Measurements from ENCODE around the gene PTPN7.

Gene PTPN7

DNA sequence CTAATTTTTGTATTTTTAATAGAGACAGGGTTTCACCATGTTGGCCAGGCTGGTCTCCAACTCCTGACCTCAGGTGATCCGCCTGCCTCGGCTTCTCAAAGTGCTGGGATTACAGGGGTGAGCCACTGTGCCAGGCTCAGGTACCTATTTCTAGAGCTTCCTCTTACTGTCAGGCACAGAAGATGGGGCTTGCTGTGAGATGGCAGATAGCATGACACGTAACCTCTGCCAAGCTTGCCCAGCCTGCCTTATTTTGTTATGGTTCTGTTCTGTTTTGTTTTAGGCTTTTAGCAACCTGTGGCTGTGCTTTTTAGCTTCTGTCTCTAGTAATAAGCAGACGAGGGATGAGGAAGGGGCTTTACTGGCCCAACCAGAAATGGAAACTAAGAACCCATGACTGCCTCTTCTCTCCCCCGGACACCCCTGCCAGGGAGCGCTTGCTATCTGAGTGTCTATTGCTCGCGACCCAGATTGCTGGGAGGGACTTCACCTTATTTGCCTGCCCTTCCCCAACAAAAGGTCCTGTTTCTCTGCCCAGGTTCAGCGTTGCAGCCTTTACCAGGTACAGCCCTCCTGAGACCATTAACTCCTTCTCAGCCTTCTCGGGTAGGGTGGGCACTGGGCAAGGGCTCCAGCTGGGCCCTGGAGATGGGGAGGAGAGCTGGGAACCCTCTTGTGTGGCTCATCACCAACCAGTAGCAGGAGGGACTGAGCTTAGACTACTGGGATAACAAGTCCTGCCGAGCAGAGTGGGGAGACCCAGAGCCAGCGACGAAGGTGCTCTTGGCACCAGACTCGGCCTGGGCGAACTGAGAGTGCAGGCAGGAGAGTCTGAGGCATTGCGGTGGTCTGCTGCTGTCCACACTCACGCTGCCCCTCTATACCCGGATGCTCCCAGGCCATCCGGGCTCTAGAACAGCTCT lies 19.7 kb upstream of the PTPN7 start:
- H3K27ac ChIP-seq, result no peak overlapping the region
- TF ChIP-seq, protein P1, sequence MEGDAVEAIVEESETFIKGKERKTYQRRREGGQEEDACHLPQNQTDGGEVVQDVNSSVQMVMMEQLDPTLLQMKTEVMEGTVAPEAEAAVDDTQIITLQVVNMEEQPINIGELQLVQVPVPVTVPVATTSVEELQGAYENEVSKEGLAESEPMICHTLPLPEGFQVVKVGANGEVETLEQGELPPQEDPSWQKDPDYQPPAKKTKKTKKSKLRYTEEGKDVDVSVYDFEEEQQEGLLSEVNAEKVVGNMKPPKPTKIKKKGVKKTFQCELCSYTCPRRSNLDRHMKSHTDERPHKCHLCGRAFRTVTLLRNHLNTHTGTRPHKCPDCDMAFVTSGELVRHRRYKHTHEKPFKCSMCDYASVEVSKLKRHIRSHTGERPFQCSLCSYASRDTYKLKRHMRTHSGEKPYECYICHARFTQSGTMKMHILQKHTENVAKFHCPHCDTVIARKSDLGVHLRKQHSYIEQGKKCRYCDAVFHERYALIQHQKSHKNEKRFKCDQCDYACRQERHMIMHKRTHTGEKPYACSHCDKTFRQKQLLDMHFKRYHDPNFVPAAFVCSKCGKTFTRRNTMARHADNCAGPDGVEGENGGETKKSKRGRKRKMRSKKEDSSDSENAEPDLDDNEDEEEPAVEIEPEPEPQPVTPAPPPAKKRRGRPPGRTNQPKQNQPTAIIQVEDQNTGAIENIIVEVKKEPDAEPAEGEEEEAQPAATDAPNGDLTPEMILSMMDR (conservative IDR thresholded peaks at IDR 0.05), result no peak
- no peak for TF ChIP-seq ZFX (IDR thresholded peaks at IDR 0.05)

DNA sequence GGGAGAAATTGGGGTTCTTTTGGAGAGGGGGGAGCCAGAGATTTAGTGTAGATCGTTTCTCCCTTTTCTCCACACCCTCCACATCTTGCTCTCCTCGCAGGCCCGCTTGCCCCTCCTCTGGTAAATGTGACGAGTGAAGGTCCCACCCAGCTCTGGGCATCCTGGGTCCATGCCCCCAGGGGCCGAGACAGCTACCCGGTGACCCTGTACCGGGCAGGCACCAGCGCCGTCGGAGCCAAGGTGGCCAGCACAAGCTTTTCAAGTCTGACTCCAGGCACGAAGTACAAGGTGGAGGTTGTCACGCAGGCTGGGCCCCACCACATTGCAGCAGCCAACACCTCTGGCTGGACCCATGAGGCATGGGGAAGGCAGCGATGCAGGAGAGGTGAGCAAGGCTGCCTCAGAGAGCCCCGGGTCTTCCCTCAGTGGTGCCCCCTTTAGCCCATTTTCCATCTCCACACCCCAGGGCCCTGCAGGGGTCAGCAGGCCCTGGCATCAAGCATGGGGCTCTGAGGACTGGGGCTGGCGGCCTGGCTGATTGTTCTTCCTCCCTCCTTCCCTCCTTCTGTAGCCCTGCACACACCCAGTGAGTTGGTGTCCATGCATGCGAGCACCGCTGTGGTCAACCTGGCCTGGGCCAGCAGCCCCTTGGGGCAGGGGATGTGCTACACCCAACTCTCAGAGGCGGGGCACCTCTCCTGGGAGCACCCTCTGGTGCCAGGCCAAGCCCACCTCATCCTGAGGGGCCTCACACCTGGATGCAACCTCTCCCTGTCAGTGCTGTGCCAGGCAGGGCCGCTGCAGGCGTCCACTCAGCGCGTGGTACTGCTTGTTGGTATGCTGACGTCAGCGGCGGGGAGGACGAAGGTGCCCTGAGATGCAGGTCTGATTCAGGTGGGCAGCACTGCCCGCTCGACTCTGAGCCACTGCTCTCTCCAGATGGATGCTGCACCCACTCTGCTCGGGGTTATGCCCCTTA lies 16.8 kb upstream of the PTPN7 start:
- TF ChIP-seq, protein P1 (conservative IDR thresholded peaks at IDR 0.05), result no peak
- no peak for TF ChIP-seq ZFX (IDR thresholded peaks at IDR 0.05)
- H3K27ac ChIP-seq, result no peak overlapping the region

DNA sequence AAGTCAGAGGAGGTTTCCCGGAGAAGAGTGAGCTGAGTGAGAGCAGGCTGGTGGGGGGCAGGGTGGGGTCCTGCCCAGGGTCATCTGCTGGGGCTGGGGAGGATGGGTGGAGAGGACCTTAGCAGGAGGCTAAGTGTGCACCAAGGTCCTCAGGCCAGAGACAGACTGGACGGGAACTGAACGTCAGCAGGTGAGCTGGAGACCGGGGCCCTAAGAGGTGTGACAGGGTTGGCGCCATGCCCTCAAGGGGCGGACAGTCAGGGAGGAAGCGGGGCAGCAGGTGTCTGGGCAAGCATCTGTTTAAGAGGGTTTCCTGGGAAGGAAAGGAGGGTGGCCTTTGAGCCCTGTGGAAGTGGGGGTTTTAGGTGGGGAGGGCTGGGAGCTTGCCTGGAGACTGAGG lies 13.6 kb upstream of the PTPN7 start:
- no peak overlapping the region for H3K27ac ChIP-seq
- TF ChIP-seq, protein P1 (conservative IDR thresholded peaks at IDR 0.05), result no peak
- no peak for TF ChIP-seq ZFX (IDR thresholded peaks at IDR 0.05)

DNA sequence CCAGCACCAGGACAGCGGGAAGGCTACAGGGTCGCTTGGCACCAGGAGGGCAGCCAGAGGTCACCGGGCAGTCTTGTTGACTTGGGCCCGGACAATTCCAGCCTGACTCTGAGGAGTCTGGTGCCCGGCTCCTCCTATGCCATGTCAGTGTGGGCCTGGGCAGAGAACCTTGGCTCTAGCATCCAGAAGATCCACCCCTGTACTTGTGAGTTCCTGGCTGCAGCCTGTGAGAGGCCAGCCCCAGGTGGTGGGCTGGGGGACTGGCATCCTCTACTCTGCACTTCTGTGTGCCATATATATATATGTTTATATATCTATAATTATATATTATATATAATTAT lies 11.6 kb upstream of the PTPN7 start:
- H3K27ac ChIP-seq, result no peak overlapping the region
- no peak for TF ChIP-seq ZFX (IDR thresholded peaks at IDR 0.05)

DNA sequence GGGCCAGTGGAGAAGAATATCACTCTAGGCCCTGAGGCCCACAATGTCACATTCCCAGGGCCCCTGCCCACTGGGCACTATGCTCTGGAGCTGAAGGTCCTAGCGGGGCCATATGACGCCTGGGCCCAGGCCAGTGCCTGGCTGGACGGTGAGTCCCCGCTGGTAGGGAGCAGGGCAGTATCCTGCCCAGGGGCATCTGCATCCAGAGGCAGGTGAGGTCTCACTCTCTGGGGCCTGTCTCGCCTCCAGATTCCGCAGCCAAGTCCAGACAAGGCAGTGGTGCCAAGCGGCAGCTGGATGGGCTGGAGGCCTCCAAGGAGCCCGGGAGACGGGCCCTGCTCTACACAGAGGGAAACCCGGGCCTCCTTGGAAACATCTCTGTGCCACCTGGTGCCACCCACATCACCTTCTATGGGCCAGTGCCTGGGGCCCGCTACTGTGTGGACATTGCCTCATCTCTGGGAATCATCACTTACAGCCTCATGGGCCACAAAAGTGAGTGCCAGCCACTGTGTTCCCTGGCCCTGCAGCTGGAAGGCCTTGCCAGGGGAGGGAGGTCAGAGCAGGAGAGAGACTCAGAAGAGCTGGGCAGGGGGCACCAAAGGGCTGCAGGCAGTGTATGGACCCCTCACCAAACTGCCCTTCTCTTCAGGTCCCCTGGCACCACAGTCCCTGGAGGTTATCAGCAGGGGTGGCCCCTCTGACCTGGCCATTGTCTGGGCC lies 11.1 kb upstream of the PTPN7 start:
- TF ChIP-seq ZFX (IDR thresholded peaks at IDR 0.05), result no peak
- H3K27ac ChIP-seq, result no peak overlapping the region

DNA sequence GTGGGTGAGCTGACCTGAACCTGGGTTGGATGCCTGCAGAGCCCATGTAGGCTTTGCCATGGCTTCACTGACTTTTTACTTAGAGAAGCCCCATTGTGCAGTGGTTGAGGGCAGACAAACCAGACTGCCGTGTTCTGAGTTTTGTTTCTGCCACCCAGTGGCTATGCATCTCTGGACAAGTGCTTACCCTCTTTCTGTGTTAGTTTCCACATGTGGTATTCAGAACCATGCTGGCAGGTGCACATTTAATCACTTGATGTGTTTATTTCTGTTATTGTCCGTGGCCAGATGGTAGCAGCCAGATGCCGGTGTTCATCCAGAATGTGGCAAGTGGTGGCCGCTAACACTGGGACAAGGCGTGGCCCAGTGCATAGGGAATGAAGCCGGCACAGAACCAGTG lies 10.3 kb upstream of the PTPN7 start:
- no peak for TF ChIP-seq ZFX (IDR thresholded peaks at IDR 0.05)
- TF ChIP-seq, protein P1 (conservative IDR thresholded peaks at IDR 0.05), result no peak
- H3K27ac ChIP-seq, result no peak overlapping the region

DNA sequence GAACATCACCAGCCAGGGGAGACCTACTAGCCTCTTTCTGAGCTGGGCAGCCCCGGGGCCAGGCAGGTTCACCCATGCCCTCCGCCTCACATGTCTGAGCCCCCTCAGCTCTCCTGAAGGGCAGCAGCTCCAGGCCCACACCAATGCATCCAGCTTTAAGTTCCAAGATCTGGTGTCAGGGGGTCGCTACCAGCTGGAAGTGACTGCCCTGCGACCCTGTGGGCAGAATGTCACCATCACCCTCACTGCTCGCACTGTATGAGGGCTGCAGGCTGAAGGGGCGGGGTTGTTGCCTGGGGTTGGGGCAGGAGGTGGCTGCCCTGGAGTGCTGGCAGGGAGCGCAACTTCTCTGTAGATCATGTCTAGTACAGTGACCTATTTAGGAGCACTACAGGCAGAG lies 8.5 kb upstream of the PTPN7 start:
- H3K27ac ChIP-seq, result no peak overlapping the region
- no peak for TF ChIP-seq ZFX (IDR thresholded peaks at IDR 0.05)
- TF ChIP-seq, protein P1 (conservative IDR thresholded peaks at IDR 0.05), result no peak

Measured in C4-2B (cell line).